ENCODE measurements around the gene ACOX1.

Gene ACOX1

GRCh38 chr17:76008208-76008607, 29.2 kb upstream of the ACOX1 start:
- no peak for DNase-seq

DNA sequence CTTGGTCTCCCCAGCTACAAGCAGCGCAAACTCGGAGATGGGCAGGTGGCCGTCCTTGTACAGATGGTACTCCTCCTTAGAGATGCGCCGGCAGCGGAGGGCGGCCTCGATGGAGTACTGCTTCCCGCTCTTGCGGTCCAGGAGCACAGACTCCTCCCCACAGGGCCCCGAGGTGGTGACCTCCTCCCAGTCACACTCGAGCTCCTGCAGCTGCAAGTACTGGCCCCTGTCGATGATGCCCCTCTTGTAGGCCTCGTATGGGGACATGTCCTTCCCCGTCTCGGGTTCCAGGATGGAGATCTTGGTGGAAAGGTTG, 28.8 kb upstream of the ACOX1 start:
- DNase-seq: no peak

- no peak for DNase-seq
Observed at GRCh38 chr17:76007131-76007849, 28.3 kb upstream of the ACOX1 start.

- peak; percentile 79 for DNase-seq
Observed at GRCh38 chr17:76005263-76006149, 26.5 kb upstream of the ACOX1 start.

DNA sequence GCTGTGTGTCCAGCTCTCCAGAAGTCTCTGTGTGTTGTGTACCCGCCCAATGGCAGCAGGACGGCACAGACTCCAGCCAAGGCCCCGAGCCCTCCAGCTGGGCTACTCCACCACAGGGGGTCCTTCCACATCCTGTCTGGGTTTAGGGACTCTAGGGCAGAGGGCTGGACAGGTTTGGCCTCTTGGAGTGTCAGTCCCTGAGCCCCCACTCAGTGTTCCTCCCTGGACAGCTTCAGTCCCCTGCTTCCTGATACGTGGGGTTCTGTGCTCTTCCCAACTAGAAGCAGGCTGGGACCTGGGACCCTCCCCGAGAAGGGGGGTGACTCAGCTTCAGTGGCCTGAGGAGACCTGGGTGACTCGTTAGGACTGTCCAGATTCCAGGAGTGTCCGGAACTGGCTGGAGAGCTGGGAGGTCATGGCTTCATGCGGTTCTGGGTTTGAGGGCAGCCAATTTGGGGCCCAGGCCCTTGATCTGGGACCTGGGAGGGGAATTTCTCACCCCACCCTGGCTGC, 25.8 kb upstream of the ACOX1 start:
- no peak for DNase-seq

DNA sequence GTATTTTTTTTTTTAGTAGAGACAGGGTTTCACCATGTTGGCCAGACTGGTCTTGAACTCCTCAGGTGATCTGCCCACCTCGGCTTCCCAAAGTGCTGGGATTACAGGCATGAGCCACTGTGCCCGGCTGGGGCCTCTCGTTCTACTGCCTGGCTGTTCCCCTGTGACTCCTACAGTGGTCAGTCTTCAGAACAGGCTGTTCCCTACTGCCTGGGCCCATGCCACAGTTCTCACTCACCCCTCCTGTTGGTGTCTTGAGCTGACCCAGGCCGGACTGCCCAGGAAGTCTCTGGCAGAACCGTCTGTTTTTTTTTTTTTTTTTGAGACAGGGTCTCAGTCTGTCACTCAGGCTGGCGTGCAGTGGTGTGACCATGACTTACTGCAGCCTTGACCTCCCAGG, 24.9 kb upstream of the ACOX1 start:
- DNase-seq: no peak

DNA sequence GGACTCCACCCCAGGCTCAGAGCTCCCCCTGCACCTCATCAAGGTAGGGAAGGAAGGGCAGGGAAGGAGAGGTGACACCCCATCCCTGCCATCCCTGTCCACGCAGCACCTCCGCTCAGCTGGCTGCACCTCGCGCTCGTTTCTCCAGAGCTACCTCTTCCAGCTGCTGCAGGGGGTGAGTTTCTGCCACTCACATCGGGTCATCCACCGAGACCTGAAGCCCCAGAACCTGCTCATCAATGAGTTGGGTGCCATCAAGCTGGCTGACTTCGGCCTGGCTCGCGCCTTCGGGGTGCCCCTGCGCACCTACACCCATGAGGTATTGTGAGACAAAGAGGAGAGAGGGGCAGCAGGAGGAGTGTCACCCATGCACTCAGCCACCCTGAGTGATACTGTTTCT, 23.1 kb upstream of the ACOX1 start:
- DNase-seq: no peak

DNA sequence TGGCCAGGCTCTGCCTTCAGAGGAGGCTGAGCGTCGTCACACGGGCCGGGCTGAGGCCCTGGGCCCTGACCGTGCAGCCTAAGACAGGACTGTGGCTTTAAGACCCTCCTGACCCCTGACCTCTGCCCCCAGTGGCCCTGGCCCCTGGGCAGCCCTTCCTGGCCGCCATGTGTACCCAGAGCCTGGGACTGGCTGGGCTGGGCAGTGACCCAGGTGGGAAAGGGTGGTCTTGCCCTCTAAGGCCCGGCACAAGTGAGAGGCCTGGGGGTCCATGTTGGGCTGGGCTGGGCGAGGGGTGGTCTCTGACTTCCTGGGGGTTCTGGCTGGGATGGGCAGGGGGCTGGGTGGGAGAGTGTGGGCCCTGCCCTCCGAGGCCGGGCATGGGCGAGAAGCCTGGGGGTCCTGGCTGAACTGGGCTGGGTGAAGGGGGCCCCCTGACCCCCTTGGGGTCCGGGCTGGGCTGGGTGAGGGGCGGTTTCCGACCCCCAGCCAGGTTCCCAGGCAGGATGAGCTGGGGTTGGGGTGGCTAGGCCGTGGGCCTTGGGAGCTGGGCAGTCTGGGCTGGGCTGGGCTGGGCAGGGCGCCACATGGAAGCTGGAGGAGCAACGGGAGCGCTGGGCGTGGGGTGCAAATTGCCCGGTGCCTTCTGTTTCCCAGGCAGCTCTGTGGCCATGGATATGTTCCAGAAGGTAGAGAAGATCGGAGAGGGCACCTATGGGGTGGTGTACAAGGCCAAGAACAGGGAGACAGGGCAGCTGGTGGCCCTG, 22.0 kb upstream of the ACOX1 start, which contains the start of gene CDK3:
Gene CDK3, plus strand, starts transcription at position 101 of the 767 bp plus-strand sequence. Its CDS starts 571 bp downstream, at position 672.
- DNase-seq: no peak

GRCh38 chr17:76000016-76000754, 21.2 kb upstream of the ACOX1 start:
- peak; percentile 60 for DNase-seq

DNA sequence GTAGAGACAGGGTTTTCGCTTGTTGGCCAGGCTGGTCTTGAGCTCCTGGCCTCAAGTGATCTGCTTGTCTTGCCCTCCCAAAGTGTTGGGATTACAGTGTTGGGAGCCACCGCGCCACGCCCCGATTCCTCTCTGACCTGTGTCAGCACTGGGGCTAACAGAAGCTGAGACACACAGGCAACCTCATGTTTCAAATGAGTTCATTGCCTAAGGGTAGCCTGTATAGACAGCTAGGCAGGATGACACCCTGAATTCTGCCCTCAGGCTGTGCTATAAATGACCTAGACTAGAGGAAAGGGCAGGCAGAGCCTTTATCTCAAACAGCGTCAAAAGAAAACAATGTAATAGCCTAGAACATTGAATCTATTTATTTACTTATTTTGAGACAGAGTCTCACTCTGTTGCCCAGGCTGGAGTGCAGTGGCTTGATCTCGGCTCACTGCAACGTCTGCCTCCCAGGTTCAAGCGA, 19.4 kb upstream of the ACOX1 start:
- no peak for DNase-seq

- no peak for DNase-seq
Observed at GRCh38 chr17:75996665-75997590, 18.0 kb upstream of the ACOX1 start.

DNA sequence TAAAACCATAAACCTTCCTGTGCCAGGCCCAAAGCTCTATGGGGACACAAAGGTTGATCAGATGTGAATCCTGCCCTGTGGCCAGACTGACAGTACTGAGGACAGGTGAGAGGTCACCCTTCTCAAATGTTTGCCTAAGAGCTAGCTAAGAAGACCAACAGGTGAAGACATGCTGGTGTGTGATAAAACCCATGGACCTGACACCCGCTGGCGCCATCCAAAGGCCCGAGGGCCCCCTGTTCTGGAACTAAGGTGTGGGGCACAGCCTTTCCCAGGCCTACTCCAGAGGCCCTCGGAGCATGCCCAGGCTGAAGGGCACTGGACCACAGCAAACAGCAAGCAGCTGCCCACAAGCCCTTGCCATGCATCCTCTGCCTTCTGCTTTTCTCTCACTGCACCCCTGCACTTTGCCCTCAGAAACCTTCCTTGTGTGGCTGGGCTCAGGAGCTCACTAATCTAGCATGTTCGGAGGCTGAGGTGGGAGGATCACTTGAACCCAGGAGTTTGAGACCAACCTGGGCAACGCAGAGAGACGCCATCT, 16.5 kb upstream of the ACOX1 start:
- no peak for DNase-seq

GRCh38 chr17:75994802-75995370, 15.9 kb upstream of the ACOX1 start:
- DNase-seq: no peak

DNA sequence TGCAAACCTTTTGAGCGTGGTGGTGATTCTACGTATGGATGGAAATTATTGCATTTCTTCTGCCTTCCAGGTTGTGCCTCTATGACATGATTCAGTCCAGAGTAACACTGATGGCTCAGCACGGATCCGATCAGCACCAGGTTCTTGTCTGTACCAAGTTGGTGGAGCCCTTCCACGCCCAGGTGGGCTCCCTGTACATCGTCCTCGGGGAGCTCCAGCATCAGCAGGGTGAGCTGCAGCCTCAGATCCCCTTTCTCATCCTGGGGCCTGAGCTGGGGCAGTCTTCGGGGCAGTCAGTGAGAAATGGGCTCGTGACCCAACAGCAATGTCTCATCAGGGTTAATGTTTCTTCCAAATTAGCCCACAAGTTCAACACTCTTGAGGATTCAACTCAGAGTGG, 12.4 kb upstream of the ACOX1 start:
- no peak for DNase-seq

GRCh38 chr17:75987041-75987440, 8.1 kb upstream of the ACOX1 start:
- peak; percentile 66 for DNase-seq

DNA sequence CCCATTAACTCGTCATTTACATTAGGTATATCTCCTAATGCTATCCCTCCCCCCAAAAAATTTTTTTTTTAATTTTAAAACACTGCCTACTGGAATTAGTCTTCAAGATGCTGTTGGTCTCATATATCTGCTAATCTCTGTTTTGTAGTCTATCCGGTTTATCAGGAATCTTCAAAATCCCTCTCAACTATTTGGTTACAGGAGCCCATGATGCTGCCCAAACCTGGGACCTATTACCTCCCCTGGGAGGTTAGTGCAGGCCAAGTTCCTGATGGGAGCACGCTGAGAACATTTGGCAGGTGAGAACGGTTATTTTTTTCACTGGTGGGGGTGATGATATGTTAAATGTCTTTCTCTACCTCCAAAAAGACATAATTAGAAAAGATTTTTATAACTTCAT, 7.0 kb upstream of the ACOX1 start:
- no peak for DNase-seq

DNA sequence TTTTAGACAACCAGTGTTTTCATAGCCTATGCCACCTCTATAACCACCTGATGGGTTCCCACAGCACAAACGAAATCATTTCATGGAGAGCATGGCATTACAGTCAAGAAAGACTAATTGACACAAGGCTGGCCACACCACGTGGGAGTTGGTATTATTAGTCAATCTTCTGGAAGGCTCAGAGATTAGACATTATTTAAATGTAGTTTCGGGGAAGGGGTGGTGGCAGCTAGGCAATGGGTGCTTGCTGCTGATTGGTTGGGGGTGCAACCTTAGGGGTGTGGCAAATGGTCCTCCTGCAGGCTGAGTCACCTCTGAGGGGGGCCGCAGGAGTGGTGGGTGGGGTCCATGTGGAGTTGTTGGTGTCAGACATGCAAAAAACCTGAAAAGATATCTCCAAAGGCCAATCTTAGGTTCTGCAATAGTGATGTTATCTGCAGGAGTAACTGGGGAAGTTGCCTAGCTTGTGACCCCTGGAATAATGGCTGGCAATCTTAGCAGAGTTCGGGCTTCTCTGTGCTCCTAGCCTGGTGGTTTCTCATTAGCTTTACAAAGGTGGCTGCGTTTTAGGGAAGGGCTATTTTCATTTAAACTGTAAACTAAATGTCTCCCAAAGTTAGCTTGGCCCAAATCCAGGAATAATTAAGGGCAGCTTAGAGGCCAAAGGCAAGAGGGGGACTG, 4.7 kb upstream of the ACOX1 start:
- DNase-seq: peak; percentile 83

DNA sequence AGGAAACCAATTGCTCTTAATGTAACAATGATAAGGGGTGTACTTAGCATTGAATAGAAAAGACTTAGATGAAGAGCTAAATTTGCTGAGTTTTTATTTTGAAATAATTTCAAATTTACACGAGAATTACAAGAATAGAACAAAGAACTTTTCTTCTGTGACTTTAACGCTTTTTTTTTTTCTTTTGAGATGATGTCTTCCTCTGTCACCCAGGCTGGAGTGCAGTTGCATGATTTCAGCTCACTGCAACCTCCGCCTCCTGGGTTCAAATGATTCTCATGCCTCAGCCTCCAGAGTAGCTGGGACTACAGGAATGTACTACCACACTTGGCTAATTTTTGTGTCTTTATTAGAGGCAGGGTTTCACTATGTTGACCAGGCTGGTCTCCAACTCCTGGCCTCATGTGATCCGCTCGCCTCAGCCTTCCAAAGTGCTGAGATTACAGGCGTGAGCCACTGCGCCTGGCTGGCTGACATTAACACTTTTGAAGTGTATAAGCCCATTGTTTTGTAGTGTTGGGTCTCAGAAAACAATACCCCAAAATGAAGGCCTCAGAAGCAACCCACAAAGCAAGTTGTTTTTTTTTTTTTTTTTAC, 2.2 kb upstream of the ACOX1 start:
- DNase-seq: no peak

DNA sequence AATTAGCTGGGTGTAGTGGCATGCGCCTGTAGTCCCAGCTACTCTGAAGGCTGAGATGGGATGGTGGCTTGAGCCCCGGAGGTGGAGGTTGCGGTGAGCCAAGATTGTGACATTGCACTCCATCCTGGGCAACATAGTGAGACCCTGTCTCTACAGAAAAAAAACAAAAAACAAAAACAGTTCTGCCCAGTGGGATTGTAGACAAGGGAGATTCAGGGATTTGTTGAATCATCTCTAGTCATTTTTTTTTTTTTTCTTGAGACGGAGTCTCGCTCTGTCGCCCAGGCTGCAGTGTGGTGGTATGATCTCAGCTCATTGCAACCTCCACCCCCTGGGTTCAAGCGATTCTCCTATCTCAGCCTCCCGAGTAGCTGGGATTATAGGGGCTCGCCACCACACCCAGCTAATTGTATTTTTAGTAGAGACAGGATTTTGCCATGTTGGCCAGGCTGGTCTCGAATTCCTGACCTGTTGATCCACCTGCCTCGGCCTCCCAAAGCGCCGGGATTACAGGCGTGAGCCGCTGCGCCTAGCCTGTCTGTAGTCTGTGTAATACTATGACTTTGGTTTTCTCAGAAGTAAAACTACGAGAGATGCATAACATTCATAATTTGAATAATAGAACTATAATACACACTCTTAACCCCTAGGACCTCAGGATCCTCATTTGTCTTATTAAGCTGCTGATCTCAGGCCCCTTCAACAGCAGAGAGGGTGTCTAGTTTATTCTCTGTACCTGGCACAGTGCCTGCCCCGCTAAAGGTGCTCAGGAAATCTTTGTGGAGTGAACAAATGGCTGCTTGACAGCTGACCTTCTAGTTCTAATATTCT, 1.4 kb upstream of the ACOX1 start:
- no peak for DNase-seq
